Erythroblast (primary cell): ENCODE data around the gene ACP3.

ENCODE experiments used
- GATA1 ChIP-seq: IDR thresholded peaks from 2 replicates; pipeline ENCODE4 v1.6.1; 2011; ENCODE audit warnings: low read depth, mild to moderate bottlenecking, control low read depth, low read length, moderate library complexity
- POLR2A ChIP-seq: IDR thresholded peaks from 2 replicates; pipeline ENCODE4 v1.6.1; 2011; ENCODE audit warnings: mild to moderate bottlenecking, low read length

DNA sequence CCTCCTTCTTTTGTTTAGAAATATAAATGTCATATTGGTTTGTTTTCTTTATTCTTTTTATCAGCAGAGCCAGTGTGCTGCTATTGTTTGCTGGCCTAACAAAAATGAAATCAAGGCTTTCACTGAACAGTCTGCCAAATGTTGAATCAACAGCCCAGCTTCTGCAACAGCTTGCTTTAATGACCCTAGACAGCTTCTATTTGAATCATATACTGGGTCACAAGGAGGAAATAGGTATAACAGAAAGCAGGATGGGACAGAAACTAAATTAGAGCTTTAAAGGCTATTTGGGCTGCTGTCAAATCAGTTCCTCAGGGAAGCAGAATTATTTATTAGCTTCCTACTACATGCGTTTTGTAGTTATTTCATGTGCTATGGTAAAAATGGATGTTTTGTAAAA is 88.0 kb downstream of the ACP3 start:
- TF ChIP-seq POLR2A (no peak), GATA1 (no peak)
